HG03575 (cell line): ENCODE data around the gene RAB37.

Experiments used
- ATAC-seq: cut with Tn5 transposase; IDR thresholded peaks from one replicate; pipeline ENCODE4 v1.9.1; 2021; ENCODE audit not compliant: unreplicated experiment, insufficient number of reproducible peaks, low FRiP score; ENCODE audit errors: extremely low read depth

The RAB37 gene

GRCh38 chr17:74757931-74758847 lies 21.1 kb downstream of the RAB37 start:
- no peak for ATAC-seq

GRCh38 chr17:74758848-74759168 lies 21.8 kb downstream of the RAB37 start:
- no peak for ATAC-seq

- ATAC-seq, result no peak
These were observed 22.3 kb downstream of the RAB37 start for GRCh38 chr17:74759243-74759801.

GRCh38 chr17:74759941-74760340 lies 22.9 kb downstream of the RAB37 start:
- ATAC-seq, result no peak

- no peak for ATAC-seq
These were observed 23.5 kb downstream of the RAB37 start for GRCh38 chr17:74760404-74761105.

GRCh38 chr17:74761419-74761818 lies 24.4 kb downstream of the RAB37 start:
- ATAC-seq, result no peak

GRCh38 chr17:74761931-74762330 lies 24.9 kb downstream of the RAB37 start:
- no peak for ATAC-seq

GRCh38 chr17:74763565-74764387 lies 26.7 kb downstream of the RAB37 start:
- no peak for ATAC-seq

- no peak for ATAC-seq
These were observed 27.8 kb downstream of the RAB37 start for GRCh38 chr17:74764751-74765286.

GRCh38 chr17:74766413-74766812 lies 29.4 kb downstream of the RAB37 start:
- ATAC-seq, result no peak

- no peak for ATAC-seq
These were observed 30.1 kb downstream of the RAB37 start for GRCh38 chr17:74767111-74767516.

GRCh38 chr17:74768069-74768762 lies 31.2 kb downstream of the RAB37 start:
- no peak for ATAC-seq

- no peak for ATAC-seq
These were observed 31.7 kb downstream of the RAB37 start for GRCh38 chr17:74768763-74769114.

- no peak for ATAC-seq
These were observed 32.3 kb downstream of the RAB37 start for GRCh38 chr17:74769266-74769855.

- ATAC-seq, result no peak
These were observed 32.9 kb downstream of the RAB37 start for GRCh38 chr17:74769856-74770497.

GRCh38 chr17:74770498-74771318 lies 33.7 kb downstream of the RAB37 start:
- ATAC-seq, result no peak

GRCh38 chr17:74771319-74771914 lies 34.4 kb downstream of the RAB37 start:
- no peak for ATAC-seq
